NCI-H524 (cell line): Measurements from ENCODE around the gene SHFL.

ENCODE experiments used
- DNase-seq, 2 experiments: peaks; one replicate each; lab custom pipeline; 2025; lab: John Stamatoyannopoulos, UW

Gene SHFL

GRCh38 chr19:10087296-10088061 is 1.4 kb downstream of the SHFL start:
- DNase-seq, result no peak

GRCh38 chr19:10088949-10089554 is 2.9 kb downstream of the SHFL start:
- DNase-seq, result no peak

GRCh38 chr19:10089801-10090375 is 3.8 kb downstream of the SHFL start:
- no peak for DNase-seq

- DNase-seq, result no peak
These were observed 5.2 kb downstream of the SHFL start for GRCh38 chr19:10091370-10091687.

GRCh38 chr19:10091895-10092641 is 6.0 kb downstream of the SHFL start:
- no peak for DNase-seq

GRCh38 chr19:10092648-10093294 is 6.7 kb downstream of the SHFL start:
- no peak for DNase-seq

GRCh38 chr19:10093295-10094186 is 7.4 kb downstream of the SHFL start:
- DNase-seq, result no peak

GRCh38 chr19:10095622-10095947 is 9.5 kb downstream of the SHFL start:
- DNase-seq, result no peak

- DNase-seq, result peak; percentile 85 to 95
These were observed 10.0 kb downstream of the SHFL start for GRCh38 chr19:10095948-10096614.

GRCh38 chr19:10096615-10096963 is 10.5 kb downstream of the SHFL start:
- DNase-seq, result no peak

GRCh38 chr19:10100163-10100785 is 14.2 kb downstream of the SHFL start:
- DNase-seq, result no peak

GRCh38 chr19:10102787-10103236 is 16.7 kb downstream of the SHFL start:
- no peak for DNase-seq

- no peak for DNase-seq
These were observed 18.0 kb downstream of the SHFL start for GRCh38 chr19:10104130-10104513.

- no peak for DNase-seq
These were observed 18.8 kb downstream of the SHFL start for GRCh38 chr19:10104665-10105508.

GRCh38 chr19:10105509-10106099 is 19.5 kb downstream of the SHFL start:
- no peak for DNase-seq

- peak; percentile 96 to 99 for DNase-seq
These were observed 20.2 kb downstream of the SHFL start, which contains the start of gene PPAN for GRCh38 chr19:10106100-10106936. Gene PPAN, plus strand, starts transcription at chr19:10106362. Its CDS starts 33 bp downstream, at chr19:10106395.

GRCh38 chr19:10107254-10107653 is 21.1 kb downstream of the SHFL start:
- no peak for DNase-seq

GRCh38 chr19:10107817-10108367 is 21.8 kb downstream of the SHFL start:
- DNase-seq, result no peak
